ENCODE results near the gene ADAD1. TPM values are rescaled to one million over a fixed set of nuclear protein-coding genes. Genes with fewer than 3 reads are reported as not detected.
A peak's percentile ranks its signal among the peaks of the same experiment; 100 is the strongest.

The ADAD1 gene
- total and polyA plus RNA-seq, 4 donors: not detected

GRCh38 chr4:122423246-122423645 lies 44.4 kb downstream of the ADAD1 start:
- Histone ChIP-seq H3K9me3 (ENCODE audit: control insufficient read depth, low read length) (no peaks in the 10 kb centered on the region), H3K27me3 (ENCODE audit: control insufficient read depth in 1 of 2, insufficient read depth in 2 of 2, low read length in 1 of 2) (no peaks in the 10 kb centered on the region), H3K36me3 (ENCODE audit: control insufficient read depth in 1 of 2, insufficient read depth in 2 of 2, low read length in 1 of 2) (no peaks in the 10 kb centered on the region), H3K27ac (ENCODE audit: low read depth in 1 of 2, low read length in 2 of 2) (no peak overlapping the region), H3K4me3 (ENCODE audit: low read length in 2 of 2) (no peak overlapping the region), H3K4me1 (ENCODE audit: control insufficient read depth in 1 of 2, insufficient read depth in 2 of 2, low read length in 2 of 2) (no peaks in the 10 kb centered on the region)
- DNase-seq (no peak), ATAC-seq (ENCODE audit: low FRiP score) (no peak)
- intact Hi-C loops (cut with DNase I): no loop called here

- H3K4me1 ChIP-seq (ENCODE audit: control insufficient read depth in 1 of 2, insufficient read depth in 2 of 2, low read length in 2 of 2): no peaks in the 10 kb centered on the region
- no peaks in the 10 kb centered on the region for H3K36me3 ChIP-seq (ENCODE audit: control insufficient read depth in 1 of 2, insufficient read depth in 2 of 2, low read length in 1 of 2)
- no peaks in the 10 kb centered on the region for H3K9me3 ChIP-seq (ENCODE audit: control insufficient read depth, low read length)
- no peak overlapping the region for H3K27ac ChIP-seq (ENCODE audit: low read depth in 1 of 2, low read length in 2 of 2)
- no peak for DNase-seq
- intact Hi-C loops (cut with DNase I): no loop called here
- H3K27me3 ChIP-seq (ENCODE audit: control insufficient read depth in 1 of 2, insufficient read depth in 2 of 2, low read length in 1 of 2): no peaks in the 10 kb centered on the region
- ATAC-seq (ENCODE audit: low FRiP score): no peak
- WGBS, 2 donors: 37 to 46% methylated on average over 5 of the region's 5 CpGs
- H3K4me3 ChIP-seq (ENCODE audit: low read length in 2 of 2): no peak overlapping the region
Observed at GRCh38 chr4:122431351-122431750, 52.5 kb downstream of the ADAD1 start.

GRCh38 chr4:122434285-122434684 lies 55.5 kb downstream of the ADAD1 start:
- DNase-seq (no peak), ATAC-seq (ENCODE audit: low FRiP score) (no peak)
- no peaks in the 10 kb centered on the region for H3K9me3 ChIP-seq (ENCODE audit: control insufficient read depth, low read length)
- no peaks in the 10 kb centered on the region for H3K4me1 ChIP-seq (ENCODE audit: control insufficient read depth in 1 of 2, insufficient read depth in 2 of 2, low read length in 2 of 2)
- intact Hi-C loops (cut with DNase I): no loop called here
- no peaks in the 10 kb centered on the region for H3K36me3 ChIP-seq (ENCODE audit: control insufficient read depth in 1 of 2, insufficient read depth in 2 of 2, low read length in 1 of 2)
- WGBS, 2 donors: 67 to 78% methylated on average over 3 of the region's 3 CpGs
- H3K4me3 ChIP-seq (ENCODE audit: low read length in 2 of 2): no peak overlapping the region
- H3K27me3 ChIP-seq (ENCODE audit: control insufficient read depth in 1 of 2, insufficient read depth in 2 of 2, low read length in 1 of 2): no peaks in the 10 kb centered on the region
- no peak overlapping the region for H3K27ac ChIP-seq (ENCODE audit: low read depth in 1 of 2, low read length in 2 of 2)

- no peaks in the 10 kb centered on the region for H3K27me3 ChIP-seq (ENCODE audit: control insufficient read depth in 1 of 2, insufficient read depth in 2 of 2, low read length in 1 of 2)
- ATAC-seq (ENCODE audit: low FRiP score): no peak
- DNase-seq: no peak
- intact Hi-C loops (cut with DNase I): no loop called here
- no peaks in the 10 kb centered on the region for H3K4me1 ChIP-seq (ENCODE audit: control insufficient read depth in 1 of 2, insufficient read depth in 2 of 2, low read length in 2 of 2)
- no peaks in the 10 kb centered on the region for H3K9me3 ChIP-seq (ENCODE audit: control insufficient read depth, low read length)
- no peak overlapping the region for H3K4me3 ChIP-seq (ENCODE audit: low read length in 2 of 2)
- no peaks in the 10 kb centered on the region for H3K36me3 ChIP-seq (ENCODE audit: control insufficient read depth in 1 of 2, insufficient read depth in 2 of 2, low read length in 1 of 2)
- no peak overlapping the region for H3K27ac ChIP-seq (ENCODE audit: low read depth in 1 of 2, low read length in 2 of 2)
Observed at GRCh38 chr4:122450847-122451246, 72.0 kb downstream of the ADAD1 start.

GRCh38 chr4:122453384-122453995 lies 74.7 kb downstream of the ADAD1 start:
- DNase-seq (no peak), ATAC-seq (ENCODE audit: low FRiP score) (no peak)
- no peaks in the 10 kb centered on the region for H3K27me3 ChIP-seq (ENCODE audit: control insufficient read depth in 1 of 2, insufficient read depth in 2 of 2, low read length in 1 of 2)
- no peaks in the 10 kb centered on the region for H3K36me3 ChIP-seq (ENCODE audit: control insufficient read depth in 1 of 2, insufficient read depth in 2 of 2, low read length in 1 of 2)
- 31 to 42% methylated on average over 1 of the region's 1 CpG for WGBS, 2 donors
- no peak overlapping the region for H3K27ac ChIP-seq (ENCODE audit: low read depth in 1 of 2, low read length in 2 of 2)
- intact Hi-C loops (cut with DNase I): no loop called here
- H3K4me1 ChIP-seq (ENCODE audit: control insufficient read depth in 1 of 2, insufficient read depth in 2 of 2, low read length in 2 of 2): no peaks in the 10 kb centered on the region
- H3K4me3 ChIP-seq (ENCODE audit: low read length in 2 of 2): no peak overlapping the region
- H3K9me3 ChIP-seq (ENCODE audit: control insufficient read depth, low read length): no peaks in the 10 kb centered on the region

GRCh38 chr4:122456231-122457116 lies 77.7 kb downstream of the ADAD1 start, which contains the start of gene IL2:
IL2 (minus strand) TSS chr4:122456725; CDS start chr4:122456440, 285 bp downstream.
- intact Hi-C loops (cut with DNase I): no loop called here
- H3K27me3 ChIP-seq (ENCODE audit: control insufficient read depth in 1 of 2, insufficient read depth in 2 of 2, low read length in 1 of 2): no peaks in the 10 kb centered on the region
- DNase-seq (no peak), ATAC-seq (ENCODE audit: low FRiP score) (no peak)
- no peaks in the 10 kb centered on the region for H3K9me3 ChIP-seq (ENCODE audit: control insufficient read depth, low read length)
- no peaks in the 10 kb centered on the region for H3K4me1 ChIP-seq (ENCODE audit: control insufficient read depth in 1 of 2, insufficient read depth in 2 of 2, low read length in 2 of 2)
- H3K36me3 ChIP-seq (ENCODE audit: control insufficient read depth in 1 of 2, insufficient read depth in 2 of 2, low read length in 1 of 2): no peaks in the 10 kb centered on the region
- 88 to 90% methylated on average over 2 of the region's 2 CpGs for WGBS, 2 donors
- H3K27ac ChIP-seq (ENCODE audit: low read depth in 1 of 2, low read length in 2 of 2): no peak within 1 kb of the TSS
- no peak within 1 kb of the TSS for H3K4me3 ChIP-seq (ENCODE audit: low read length in 2 of 2)

- H3K27me3 ChIP-seq (ENCODE audit: control insufficient read depth in 1 of 2, insufficient read depth in 2 of 2, low read length in 1 of 2): no peaks in the 10 kb centered on the region
- no peak for DNase-seq
- H3K4me3 ChIP-seq (ENCODE audit: low read length in 2 of 2): peak overlapping the region in 1 of 2 donors; percentile 14
- intact Hi-C loops (cut with DNase I): no loop called here
- H3K27ac ChIP-seq (ENCODE audit: low read depth in 1 of 2, low read length in 2 of 2): no peak overlapping the region
- 34 to 36% methylated on average over 5 of the region's 5 CpGs for WGBS, 2 donors
- H3K4me1 ChIP-seq (ENCODE audit: control insufficient read depth in 1 of 2, insufficient read depth in 2 of 2, low read length in 2 of 2): no peaks in the 10 kb centered on the region
- ATAC-seq (ENCODE audit: low FRiP score): no peak
- H3K9me3 ChIP-seq (ENCODE audit: control insufficient read depth, low read length): no peaks in the 10 kb centered on the region
- H3K36me3 ChIP-seq (ENCODE audit: control insufficient read depth in 1 of 2, insufficient read depth in 2 of 2, low read length in 1 of 2): no peaks in the 10 kb centered on the region
Observed at GRCh38 chr4:122458625-122459024, 79.8 kb downstream of the ADAD1 start.

GRCh38 chr4:122469457-122469856 lies 90.6 kb downstream of the ADAD1 start:
- no peaks in the 10 kb centered on the region for H3K27me3 ChIP-seq (ENCODE audit: control insufficient read depth in 1 of 2, insufficient read depth in 2 of 2, low read length in 1 of 2)
- H3K4me1 ChIP-seq (ENCODE audit: control insufficient read depth in 1 of 2, insufficient read depth in 2 of 2, low read length in 2 of 2): no peaks in the 10 kb centered on the region
- H3K4me3 ChIP-seq (ENCODE audit: low read length in 2 of 2): no peak overlapping the region
- H3K36me3 ChIP-seq (ENCODE audit: control insufficient read depth in 1 of 2, insufficient read depth in 2 of 2, low read length in 1 of 2): no peaks in the 10 kb centered on the region
- intact Hi-C loops (cut with DNase I): no loop called here
- WGBS, 2 donors: 81 to 94% methylated on average over 1 of the region's 1 CpG
- no peak for DNase-seq
- no peak overlapping the region for H3K27ac ChIP-seq (ENCODE audit: low read depth in 1 of 2, low read length in 2 of 2)
- no peak for ATAC-seq (ENCODE audit: low FRiP score)
- H3K9me3 ChIP-seq (ENCODE audit: control insufficient read depth, low read length): no peaks in the 10 kb centered on the region

GRCh38 chr4:122475233-122475632 lies 96.4 kb downstream of the ADAD1 start:
- Histone ChIP-seq H3K4me3 (ENCODE audit: low read length in 2 of 2) (no peak overlapping the region), H3K27me3 (ENCODE audit: control insufficient read depth in 1 of 2, insufficient read depth in 2 of 2, low read length in 1 of 2) (no peaks in the 10 kb centered on the region), H3K9me3 (ENCODE audit: control insufficient read depth, low read length) (no peaks in the 10 kb centered on the region), H3K27ac (ENCODE audit: low read depth in 1 of 2, low read length in 2 of 2) (no peak overlapping the region), H3K4me1 (ENCODE audit: control insufficient read depth in 1 of 2, insufficient read depth in 2 of 2, low read length in 2 of 2) (no peaks in the 10 kb centered on the region), H3K36me3 (ENCODE audit: control insufficient read depth in 1 of 2, insufficient read depth in 2 of 2, low read length in 1 of 2) (no peaks in the 10 kb centered on the region)
- DNase-seq (no peak), ATAC-seq (ENCODE audit: low FRiP score) (no peak)
- intact Hi-C loops (cut with DNase I): no loop called here
- 77 to 84% methylated on average over 3 of the region's 3 CpGs for WGBS, 2 donors
